Measurements from ENCODE around the gene KPTN.

Gene KPTN

DNA sequence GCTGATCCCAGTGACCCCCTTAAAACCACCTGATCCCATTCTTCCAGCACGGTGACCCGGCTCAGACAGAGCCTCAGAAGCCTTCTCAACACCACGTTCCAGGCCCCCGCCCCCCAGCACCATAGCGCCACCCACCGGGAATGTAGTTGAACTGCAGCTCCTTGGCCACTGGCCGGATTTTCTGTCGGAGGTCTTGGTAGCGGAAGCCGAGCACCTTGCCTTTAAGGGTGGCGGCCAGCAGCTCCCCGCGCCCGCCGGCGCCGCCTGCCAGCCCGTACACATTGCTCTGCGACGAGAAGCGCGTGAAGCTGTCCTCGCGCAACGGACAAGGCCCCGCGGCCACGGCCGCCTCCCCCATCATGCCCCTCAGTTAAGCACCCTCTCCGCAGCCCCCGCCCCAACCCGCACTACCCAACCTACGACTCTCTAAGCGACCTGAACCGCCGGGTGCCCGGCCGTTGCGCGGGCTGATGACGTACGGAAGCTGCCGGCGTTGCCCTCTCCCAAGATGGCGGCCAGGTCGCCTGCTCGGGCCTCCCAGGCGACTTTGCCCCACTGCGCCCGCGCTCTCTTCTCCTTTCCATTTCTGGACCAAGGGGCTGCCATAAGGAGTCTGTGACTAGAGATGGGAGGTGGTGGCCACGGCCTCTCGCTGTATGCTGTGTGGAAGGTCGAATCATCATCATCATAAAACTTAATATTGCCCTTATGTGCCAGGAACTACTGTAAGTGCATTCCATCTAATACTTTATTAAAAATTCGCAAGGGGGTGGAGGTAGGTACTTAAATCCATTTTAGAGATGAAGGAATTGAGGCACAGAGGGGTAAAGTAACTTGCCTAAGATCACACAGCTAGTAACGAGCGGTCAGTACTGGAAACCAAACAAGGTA is at the start of gene KPTN:
KPTN (minus strand) TSS at position 420 of the 891 bp plus-strand sequence; CDS start at position 361, 59 bp downstream.
- DNase-seq, result peak; percentile 88

GRCh38 chr19:47531640-47532387 is 47.8 kb upstream of the KPTN start:
- DNase-seq, result no peak

DNA sequence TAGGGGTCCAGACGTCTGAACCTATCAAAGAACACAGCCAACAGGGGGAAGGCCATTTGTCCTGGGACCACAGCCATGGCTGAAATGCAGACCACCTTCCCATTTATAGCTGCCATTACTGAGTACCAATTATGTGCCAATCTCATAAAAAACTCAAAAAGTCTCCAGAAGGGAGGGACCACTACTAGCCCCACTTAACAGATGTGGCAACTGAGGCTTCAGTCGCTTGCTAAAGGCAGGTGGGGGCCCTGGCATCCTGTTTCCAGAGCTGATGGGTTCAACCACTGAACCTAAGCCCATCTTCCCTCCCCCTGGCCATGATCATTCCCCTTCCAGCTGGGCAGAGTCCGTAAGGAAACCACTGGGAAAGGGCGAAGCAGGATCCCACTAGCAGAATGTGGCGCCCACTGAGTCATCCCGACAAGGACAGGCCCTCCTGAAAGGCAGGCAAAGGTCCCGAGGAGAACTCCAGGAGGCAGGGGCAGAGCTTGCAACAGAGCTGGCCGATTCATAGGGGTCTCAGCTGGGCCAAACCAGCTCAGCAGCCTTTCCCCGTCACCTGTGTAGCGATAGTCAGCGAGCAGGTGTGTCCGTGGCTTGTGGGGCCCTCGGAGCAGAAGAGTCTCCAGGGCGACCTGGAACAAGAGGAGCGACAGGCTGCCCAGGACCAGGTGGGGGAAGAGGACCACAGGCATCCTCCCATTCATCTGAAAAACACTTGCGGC is 45.2 kb upstream of the KPTN start:
- no peak for DNase-seq

DNA sequence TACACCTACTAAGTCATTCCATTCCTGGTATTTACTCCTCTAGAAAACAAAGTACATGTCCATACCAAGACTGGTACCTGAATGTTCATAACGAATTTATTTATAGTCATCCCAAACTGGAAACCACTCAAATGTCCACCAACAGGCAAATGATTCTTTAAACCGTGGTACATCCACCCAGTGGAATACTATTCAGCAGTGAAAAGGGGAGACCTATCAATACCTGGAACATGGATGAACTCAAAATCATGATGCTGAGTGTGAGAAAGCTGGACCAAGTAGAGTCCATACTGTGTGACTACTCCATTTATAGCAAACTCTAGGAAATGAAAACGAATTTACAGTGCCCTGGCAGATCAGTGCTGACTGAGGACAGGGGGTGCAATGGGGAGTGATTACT is 42.8 kb upstream of the KPTN start:
- no peak for DNase-seq

GRCh38 chr19:47523473-47523872 is 39.5 kb upstream of the KPTN start:
- DNase-seq, result no peak

DNA sequence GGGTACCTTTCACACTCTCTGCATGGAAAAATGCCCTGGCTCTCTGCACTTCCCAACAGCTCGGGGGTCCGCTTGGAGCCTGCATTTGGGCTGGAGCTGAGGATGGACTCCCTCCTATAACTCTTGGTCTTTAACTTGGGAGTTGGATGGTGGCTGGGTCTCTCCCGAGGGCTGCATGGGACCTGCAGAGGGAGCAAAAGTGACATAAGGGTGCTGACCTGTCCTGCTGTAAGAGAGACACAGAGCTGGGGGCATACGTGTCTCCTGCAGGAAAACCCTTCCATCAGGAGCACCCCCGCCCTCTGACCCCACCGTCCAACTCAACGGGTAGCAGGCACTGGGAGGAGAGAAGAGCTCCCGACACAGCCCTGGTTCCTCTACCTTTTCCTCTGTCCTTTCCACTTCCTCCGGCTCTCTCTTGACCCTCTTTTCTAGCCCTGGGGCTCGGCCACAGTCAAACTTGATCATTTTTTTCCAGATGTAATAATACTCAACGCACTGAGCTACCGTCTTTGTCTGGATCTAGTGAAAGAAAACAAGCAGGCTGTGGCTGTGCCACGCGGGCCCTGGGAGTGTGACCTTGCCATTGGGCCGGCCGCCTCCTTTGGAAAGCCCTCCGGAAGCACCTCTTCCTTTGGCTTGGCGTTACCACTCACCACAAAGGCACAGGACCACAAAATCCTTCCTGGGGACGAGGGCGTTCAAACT is 37.6 kb upstream of the KPTN start:
- no peak for DNase-seq

- DNase-seq, result no peak
These were observed 36.8 kb upstream of the KPTN start for GRCh38 chr19:47520839-47521238.

DNA sequence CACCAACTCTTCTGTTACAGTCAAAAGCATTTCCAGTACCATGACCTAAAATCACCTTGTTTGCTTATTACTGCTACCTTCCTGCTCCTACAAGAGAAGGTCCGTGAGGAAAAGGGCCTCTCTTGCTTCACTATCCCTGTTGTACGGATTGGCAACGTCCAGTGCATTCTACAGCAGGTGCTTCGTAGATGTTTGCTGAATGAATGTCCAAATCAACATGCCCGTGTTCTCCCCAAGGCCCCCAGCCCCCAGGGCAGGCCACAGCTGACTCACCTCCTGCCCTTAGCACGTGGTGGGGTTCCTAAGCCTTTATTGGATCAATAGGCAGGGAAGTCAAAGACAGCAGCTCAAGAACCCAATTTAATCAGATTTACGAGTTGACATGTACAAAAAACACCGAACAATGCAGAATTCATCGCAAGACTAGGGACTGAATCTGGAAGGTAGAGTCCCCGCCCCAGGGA is 36.4 kb upstream of the KPTN start:
- no peak for DNase-seq

DNA sequence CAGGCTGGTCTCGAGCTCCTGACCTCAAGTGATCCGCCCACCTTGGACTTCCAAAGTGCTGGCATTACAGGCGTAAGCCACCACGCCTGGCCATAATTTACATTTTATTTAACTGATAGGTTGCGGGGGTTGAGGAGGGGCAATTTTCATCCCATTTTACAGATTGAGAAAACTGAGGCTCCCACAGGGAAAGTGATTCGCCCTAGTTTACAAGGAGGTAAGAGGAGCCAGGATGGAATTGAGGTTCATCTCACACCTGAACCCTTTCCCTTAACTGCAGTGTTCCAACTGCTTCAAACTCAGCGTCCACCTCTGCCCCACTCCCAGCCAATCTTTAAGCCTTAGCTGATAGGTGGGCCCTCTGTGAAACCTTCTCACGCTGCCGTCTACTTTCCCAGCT is 34.8 kb upstream of the KPTN start:
- DNase-seq, result no peak

DNA sequence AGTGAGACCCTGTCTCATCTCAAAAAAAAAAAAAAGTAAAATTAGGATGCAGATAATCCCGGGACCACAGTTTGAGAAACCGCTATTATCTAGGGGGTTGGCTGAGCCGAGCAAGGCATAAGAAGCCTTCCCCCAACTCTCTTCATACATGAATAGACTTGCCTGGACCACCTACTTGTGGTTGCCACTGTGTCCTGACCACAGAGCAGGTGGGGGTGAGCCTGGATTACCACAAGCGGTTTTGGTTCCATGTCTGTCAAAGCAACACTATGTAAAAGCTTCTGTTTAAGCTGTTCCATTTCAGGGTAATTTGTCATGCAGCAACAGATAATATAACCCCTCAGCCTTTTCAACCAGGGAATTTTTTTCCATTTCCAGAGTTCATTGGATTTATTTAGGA is 34.1 kb upstream of the KPTN start:
- no peak for DNase-seq

DNA sequence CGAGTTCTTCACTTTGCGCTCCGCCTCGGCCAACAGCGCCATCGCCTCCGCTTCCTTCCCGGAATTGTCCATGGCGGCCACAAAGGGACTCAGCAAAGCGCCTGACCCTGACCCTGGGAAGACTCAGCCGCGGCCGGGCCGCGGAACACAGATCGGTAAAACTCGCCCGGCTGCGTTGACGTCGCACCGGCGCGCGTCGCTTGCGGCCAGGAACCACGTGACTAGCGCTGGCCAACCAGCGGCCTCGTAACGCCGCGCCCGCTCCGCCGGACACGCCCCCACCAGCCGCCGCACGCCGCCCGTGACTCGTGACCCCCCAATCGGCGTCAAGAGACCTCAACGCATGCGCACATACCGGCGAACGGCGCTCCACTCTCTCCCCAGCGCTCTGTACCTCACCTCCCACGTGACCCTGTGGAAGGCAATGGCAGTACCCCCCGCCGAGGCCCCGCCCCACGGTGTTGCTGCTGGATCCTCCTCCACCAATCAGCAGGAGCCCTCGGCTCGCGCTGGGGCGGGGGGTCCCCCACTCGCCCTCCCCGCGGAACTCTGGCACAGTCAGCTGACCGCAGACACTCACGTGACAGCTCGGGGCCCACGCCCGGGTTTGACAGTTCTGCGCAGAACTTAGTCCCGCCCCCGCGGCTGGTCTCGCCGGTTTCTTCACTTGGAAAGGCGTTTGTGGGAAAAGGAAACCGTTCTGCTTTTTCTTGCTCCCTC is 31.0 kb upstream of the KPTN start, which contains the start of gene NAPA:
NAPA (minus strand) TSS at position 195 of the 720 bp plus-strand sequence; CDS start at position 72, 123 bp downstream.
- DNase-seq, result peak; percentile 100

DNA sequence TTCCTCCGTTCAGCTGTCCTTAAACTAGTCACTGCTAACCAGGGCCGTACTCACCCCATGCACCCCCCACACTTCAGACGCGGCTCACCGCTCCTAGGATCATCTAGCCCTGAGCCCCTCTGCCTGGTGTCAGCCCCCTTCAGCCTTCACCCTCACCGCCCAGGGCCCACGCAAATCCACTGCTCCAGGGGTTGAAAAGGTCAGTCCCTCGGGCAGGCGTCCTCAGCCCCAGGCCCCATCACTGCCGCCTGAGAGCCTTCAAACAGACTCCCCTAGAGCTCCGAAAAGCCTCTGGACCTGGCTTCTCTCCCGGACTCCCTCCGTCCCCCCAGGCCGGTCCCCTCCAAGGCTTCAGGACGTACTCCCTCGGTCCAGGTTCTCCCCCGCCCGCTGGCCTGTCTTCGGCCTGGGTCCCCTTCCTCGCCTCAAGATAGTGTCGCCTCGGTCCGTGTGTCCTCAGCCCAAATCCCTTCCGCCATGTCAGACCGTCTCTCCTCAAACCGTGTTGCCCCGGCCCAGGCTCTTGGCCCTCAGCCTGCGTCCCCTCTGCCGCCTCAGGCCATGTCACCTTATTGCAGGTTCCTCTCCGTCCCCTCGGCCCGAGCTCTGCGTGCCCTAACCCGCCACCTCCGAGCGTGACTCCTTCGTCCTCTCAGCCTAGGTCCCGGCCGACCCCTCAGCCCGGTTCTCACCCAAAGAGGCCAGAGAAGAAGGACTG is 30.3 kb upstream of the KPTN start:
- DNase-seq, result no peak

GRCh38 chr19:47512948-47513319 is 28.9 kb upstream of the KPTN start:
- DNase-seq, result no peak

- no peak for DNase-seq
These were observed 28.3 kb upstream of the KPTN start for GRCh38 chr19:47512183-47512947.

DNA sequence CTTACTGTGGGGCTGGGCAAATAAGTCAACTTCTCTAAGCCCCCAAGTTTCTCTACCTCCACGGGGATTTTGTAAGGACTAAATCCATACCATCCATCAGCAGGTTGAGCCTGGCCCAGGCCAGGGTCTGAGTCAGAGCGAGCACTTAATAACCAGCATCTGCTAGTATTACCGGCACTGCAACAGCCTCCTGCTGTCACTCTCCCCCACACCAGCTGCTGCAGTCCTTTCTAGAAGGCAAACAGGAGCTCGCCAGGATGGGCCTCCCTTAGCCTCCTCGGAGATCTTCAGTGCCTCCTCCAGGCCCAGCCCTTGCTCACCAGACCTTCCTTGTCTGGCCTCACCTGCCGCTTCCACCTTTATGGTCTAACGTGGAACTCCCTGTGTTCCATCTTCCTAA is 27.7 kb upstream of the KPTN start:
- no peak for DNase-seq

DNA sequence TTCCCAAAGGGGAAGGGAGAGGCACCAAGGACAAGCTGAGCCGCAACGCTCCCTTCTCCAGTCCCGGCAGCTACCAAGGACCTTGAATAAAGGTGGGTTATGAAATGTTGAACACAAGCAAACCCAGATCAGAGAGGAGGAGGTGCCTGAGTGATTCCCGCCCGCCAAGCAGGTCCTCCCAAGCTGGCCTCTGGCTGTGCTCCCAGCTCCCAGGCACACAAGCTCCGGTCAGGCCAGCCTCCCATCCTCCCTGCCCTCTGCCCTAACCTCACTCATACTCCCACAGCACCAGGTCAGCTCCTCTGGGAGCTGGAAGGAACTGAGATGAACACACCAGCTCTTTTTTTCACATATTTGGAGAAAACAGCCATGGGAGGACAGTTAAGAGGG is 27.1 kb upstream of the KPTN start:
- DNase-seq, result no peak

GRCh38 chr19:47510516-47511127 is 26.6 kb upstream of the KPTN start:
- DNase-seq, result no peak

GRCh38 chr19:47509973-47510372 is 26.0 kb upstream of the KPTN start:
- no peak for DNase-seq

GRCh38 chr19:47509170-47509847 is 25.3 kb upstream of the KPTN start:
- no peak for DNase-seq

Data from SHP77 treated with DMSO at 0.1 percent for 48 hours (cell line).